GM19463 (cell line): Measurements from ENCODE around the gene DUS3L.

ENCODE experiments used
- ATAC-seq: cut with Tn5 transposase; IDR thresholded peaks from one replicate; pipeline ENCODE4 v1.9.1; 2021; ENCODE audit warnings: mild to moderate bottlenecking, moderate library complexity; ENCODE audit not compliant: unreplicated experiment

Gene DUS3L

GRCh38 chr19:5790559-5791520, at the start of gene DUS3L:
TSS of gene DUS3L (minus strand) at chr19:5791163. CDS start at chr19:5791141, 22 bp downstream.
- peak; percentile 92 for ATAC-seq

GRCh38 chr19:5839065-5840017, 48.4 kb upstream of the DUS3L start, which contains the start of gene FUT6:
TSS of gene FUT6 (minus strand) at chr19:5839702. CDS start at chr19:5832567, 7,135 bp downstream.
- ATAC-seq, result no peak

- ATAC-seq, result no peak
Observed at GRCh38 chr19:5838353-5839064, 47.5 kb upstream of the DUS3L start.

- no peak for ATAC-seq
Observed at GRCh38 chr19:5837761-5838352, 46.9 kb upstream of the DUS3L start.

GRCh38 chr19:5832527-5833216, 41.7 kb upstream of the DUS3L start:
- ATAC-seq, result no peak

GRCh38 chr19:5832061-5832460, 41.1 kb upstream of the DUS3L start:
- ATAC-seq, result no peak

GRCh38 chr19:5831159-5831558, 40.2 kb upstream of the DUS3L start:
- ATAC-seq, result no peak

- ATAC-seq, result no peak
Observed at GRCh38 chr19:5829567-5830310, 38.8 kb upstream of the DUS3L start.

GRCh38 chr19:5828661-5829566, 38.0 kb upstream of the DUS3L start:
- no peak for ATAC-seq

GRCh38 chr19:5827891-5828660, 37.1 kb upstream of the DUS3L start:
- peak; percentile 70 for ATAC-seq

GRCh38 chr19:5827342-5827890, 36.5 kb upstream of the DUS3L start:
- ATAC-seq, result no peak

GRCh38 chr19:5826531-5827341, 35.8 kb upstream of the DUS3L start:
- no peak for ATAC-seq

GRCh38 chr19:5825178-5825577, 34.2 kb upstream of the DUS3L start:
- no peak for ATAC-seq

GRCh38 chr19:5824751-5825150, 33.8 kb upstream of the DUS3L start:
- no peak for ATAC-seq

GRCh38 chr19:5823579-5824281, 32.8 kb upstream of the DUS3L start:
- no peak for ATAC-seq
